ENCODE measurements around the gene PKD1L1.

The PKD1L1 gene

GRCh38 chr7:47741984-47742383 lies 206.3 kb downstream of the PKD1L1 start (continued):
- TF ChIP-seq ZNF658 (tag by site-specific recombination; IDR thresholded peaks at IDR 0.05), result no peak
- no peak for TF ChIP-seq ZNF335 (tag by site-specific recombination; conservative IDR thresholded peaks at IDR 0.05)
- no peak for TF ChIP-seq ZNF350 (tag by site-specific recombination; IDR thresholded peaks at IDR 0.05)

- ChIA-PET CTCF (interaction anchor here (0.7 kb wide), 1 partner anchor 11 kb away, joined by 3 read pairs; no protein-coding TSS in a partner anchor), POLR2A (no interaction called here)
- no peaks in the 10 kb centered on the region for H3K36me3 ChIP-seq (ENCODE audit: control insufficient read depth in 2 of 2, insufficient read depth in 1 of 2, low read length in 2 of 2)
- peaks cover 7% of the 10 kb centered on the region; the same call in 1 of the 2 replicates for H3K4me1 ChIP-seq (ENCODE audit: control insufficient read depth, insufficient read depth, low read length)
- no peak overlapping the region for H3K27ac ChIP-seq (ENCODE audit: extremely low read depth, low read depth, low read length)
- no peaks in the 10 kb centered on the region for H3K9me3 ChIP-seq (ENCODE audit: control insufficient read depth, insufficient read depth, low read depth, low read length)
- no peak for TF ChIP-seq GLIS1 (tag by site-specific recombination; IDR thresholded peaks at IDR 0.05)
- TF ChIP-seq ZNF514 (tag by site-specific recombination; IDR thresholded peaks at IDR 0.05), result no peak
- no peak for TF ChIP-seq ZNF280D (tag by site-specific recombination; IDR thresholded peaks at IDR 0.05)
- no peak for TF ChIP-seq ZNF335 (tag by site-specific recombination; conservative IDR thresholded peaks at IDR 0.05)
- TF ChIP-seq ZNF513 (tag by site-specific recombination; IDR thresholded peaks at IDR 0.05), result no peak
- TF ChIP-seq ZNF155 (tag by site-specific recombination; IDR thresholded peaks at IDR 0.05), result no peak
- no peak for TF ChIP-seq ZNF624 (tag by site-specific recombination; IDR thresholded peaks at IDR 0.05)
- H3K4me3 ChIP-seq (ENCODE audit: low read depth, low read length), result no peak overlapping the region
Observed at GRCh38 chr7:47739891-47740290, 208.4 kb downstream of the PKD1L1 start.

- Histone ChIP-seq H3K4me3 (ENCODE audit: low read depth, low read length) (no peak overlapping the region), H3K4me1 (ENCODE audit: control insufficient read depth, insufficient read depth, low read length) (peaks cover 7% of the 10 kb centered on the region; the same call in 1 of the 2 replicates), H3K27ac (ENCODE audit: extremely low read depth, low read depth, low read length) (no peak overlapping the region), H3K36me3 (ENCODE audit: control insufficient read depth in 2 of 2, insufficient read depth in 1 of 2, low read length in 2 of 2) (no peaks in the 10 kb centered on the region), H3K9me3 (ENCODE audit: control insufficient read depth, insufficient read depth, low read depth, low read length) (no peaks in the 10 kb centered on the region)
- CTCF ChIA-PET, result interaction anchor here (0.7 kb wide), 1 partner anchor 12 kb away, joined by 3 read pairs; no protein-coding TSS in a partner anchor
- TF ChIP-seq ZNF639 (tag by site-specific recombination; IDR thresholded peaks at IDR 0.05), result no peak
- no peak for TF ChIP-seq SCRT1 (tag by site-specific recombination; IDR thresholded peaks at IDR 0.05; ENCODE audit: borderline replicate concordance)
- POLR2A ChIA-PET, result no interaction called here
Observed at GRCh38 chr7:47739301-47739875, 208.9 kb downstream of the PKD1L1 start.

- no peak overlapping the region for H3K4me3 ChIP-seq (ENCODE audit: low read depth, low read length)
- POLR2A ChIA-PET, result no interaction called here
- H3K4me1 ChIP-seq (ENCODE audit: control insufficient read depth, insufficient read depth, low read length), result 0 out of 2 replicates have a peak, but pooled peaks cover under 1% of the 10 kb centered on the region
- H3K36me3 ChIP-seq (ENCODE audit: control insufficient read depth in 2 of 2, insufficient read depth in 1 of 2, low read length in 2 of 2), result no peaks in the 10 kb centered on the region
- H3K27ac ChIP-seq (ENCODE audit: extremely low read depth, low read depth, low read length), result no peak overlapping the region
- no peaks in the 10 kb centered on the region for H3K9me3 ChIP-seq (ENCODE audit: control insufficient read depth, insufficient read depth, low read depth, low read length)
- CTCF ChIA-PET, result interaction anchor here (1.5 kb wide), 1 partner anchor 472 kb away, joined by 3 read pairs; no protein-coding TSS in a partner anchor
- TF ChIP-seq ZNF623 (tag by site-specific recombination; IDR thresholded peaks at IDR 0.05), result no peak
- no peak for TF ChIP-seq ZBTB49 (tag by site-specific recombination; IDR thresholded peaks at IDR 0.05; ENCODE audit: low read depth)
Observed at GRCh38 chr7:47738563-47739166, 209.6 kb downstream of the PKD1L1 start.

All from HEK293 (cell line).